NCI-H1048 (cell line): ENCODE results near the gene OGFR.

Experiments used
- DNase-seq: peaks from one replicate; lab custom pipeline; 2025; lab: John Stamatoyannopoulos, UW

OGFR gene

GRCh38 chr20:62769346-62770071, 35.1 kb upstream of the OGFR start:
- DNase-seq, result no peak

GRCh38 chr20:62770111-62770910, 34.3 kb upstream of the OGFR start:
- DNase-seq, result no peak

GRCh38 chr20:62770916-62771315, 33.7 kb upstream of the OGFR start:
- DNase-seq, result no peak

- no peak for DNase-seq
Observed at GRCh38 chr20:62771396-62772102, 33.1 kb upstream of the OGFR start.

GRCh38 chr20:62772103-62772611, 32.5 kb upstream of the OGFR start:
- DNase-seq, result no peak

GRCh38 chr20:62772619-62772989, 32.0 kb upstream of the OGFR start:
- no peak for DNase-seq

GRCh38 chr20:62772990-62773844, 31.4 kb upstream of the OGFR start:
- DNase-seq, result no peak

GRCh38 chr20:62773845-62774714, 30.6 kb upstream of the OGFR start:
- DNase-seq, result no peak

- DNase-seq, result no peak
Observed at GRCh38 chr20:62774762-62775161, 29.9 kb upstream of the OGFR start.

- no peak for DNase-seq
Observed at GRCh38 chr20:62775206-62775605, 29.4 kb upstream of the OGFR start.

- DNase-seq, result no peak
Observed at GRCh38 chr20:62776035-62776691, 28.5 kb upstream of the OGFR start.

- DNase-seq, result no peak
Observed at GRCh38 chr20:62776692-62777527, 27.7 kb upstream of the OGFR start.

GRCh38 chr20:62777528-62777830, 27.2 kb upstream of the OGFR start:
- DNase-seq, result no peak

GRCh38 chr20:62778058-62778457, 26.6 kb upstream of the OGFR start:
- DNase-seq, result no peak

GRCh38 chr20:62778601-62779416, 25.8 kb upstream of the OGFR start:
- no peak for DNase-seq

GRCh38 chr20:62779417-62779685, 25.3 kb upstream of the OGFR start:
- no peak for DNase-seq

- no peak for DNase-seq
Observed at GRCh38 chr20:62780204-62780603, 24.4 kb upstream of the OGFR start.

GRCh38 chr20:62780696-62781095, 23.9 kb upstream of the OGFR start:
- no peak for DNase-seq
